CD8-positive, alpha-beta memory T cell (primary cell): ENCODE measurements around the gene GASK1A. TPM values are rescaled to one million over a fixed set of nuclear protein-coding genes. Genes with fewer than 3 reads are reported as not detected.

Experiments used
- CTCF ChIA-PET: fragments of 350-600 bp; sonication (Branson Sonifier 250); formaldehyde crosslinking; loops from one replicate; lab custom pipeline; 2021; ENCODE audit warnings: antibody characterized with exemption; lab: Charles Lee
- POLR2A ChIA-PET: fragments of 350-600 bp; sonication (Branson Sonifier 250); formaldehyde crosslinking; loops from one replicate; lab custom pipeline; 2021; ENCODE audit warnings: antibody characterized with exemption; lab: Charles Lee
- DNase-seq, 5 donors: peaks; one replicate each; pipeline versions ENCODE4 v3.0.0 to v3.0.0-alpha.2; 2020 to 2022; ENCODE audit warnings: mixed read lengths in 1 of 5
- H3K27ac ChIP-seq: one replicate; pipeline ENCODE4 v1.7.0; 2013; ENCODE audit warnings: low read depth, mild to moderate bottlenecking, low read length, moderate library complexity
- H3K27me3 ChIP-seq: 2 replicates; pipeline ENCODE4 v1.7.0; 2013; ENCODE audit warnings: low read length, mild to moderate bottlenecking; ENCODE audit not compliant: insufficient read depth, poor library complexity, severe bottlenecking
- H3K36me3 ChIP-seq: 2 replicates; pipeline ENCODE4 v1.7.0; 2013; ENCODE audit warnings: mild to moderate bottlenecking, low read length, moderate library complexity; ENCODE audit not compliant: insufficient read depth
- H3K4me1 ChIP-seq: 2 replicates; pipeline ENCODE4 v1.7.0; 2013; ENCODE audit warnings: mild to moderate bottlenecking, low read length, moderate library complexity; ENCODE audit not compliant: insufficient read depth
- H3K4me3 ChIP-seq: 2 replicates; pipeline ENCODE4 v1.7.0; 2013; ENCODE audit warnings: mild to moderate bottlenecking, low read length
- H3K9me3 ChIP-seq: 2 replicates; pipeline ENCODE4 v1.7.0; 2013; ENCODE audit warnings: mild to moderate bottlenecking, low read length
- H3K27ac Mint-ChIP-seq, 8 donors: one replicate each; pipeline ENCODE4 v1.8.0; 2020 to 2021; ENCODE audit warnings: mixed read lengths in 8 of 8, mild to moderate bottlenecking in 6 of 8, inconsistent platforms in 3 of 8, moderate library complexity in 3 of 8
- H3K27me3 Mint-ChIP-seq, 2 donors: one replicate each; pipeline ENCODE4 v1.8.0; 2020 to 2021; ENCODE audit warnings: mixed read lengths in 2 of 2, mild to moderate bottlenecking in 1 of 2, moderate library complexity in 1 of 2
- H3K36me3 Mint-ChIP-seq, 3 donors: one replicate each; pipeline ENCODE4 v1.8.0; 2020 to 2021; ENCODE audit warnings: mixed read lengths in 3 of 3, inconsistent platforms in 1 of 3, mild to moderate bottlenecking in 1 of 3
- H3K4me1 Mint-ChIP-seq, 3 donors: one replicate each; pipeline ENCODE4 v1.8.0; 2020 to 2021; ENCODE audit warnings: mixed read lengths in 3 of 3, inconsistent platforms in 1 of 3, mild to moderate bottlenecking in 1 of 3
- H3K4me3 Mint-ChIP-seq, 7 donors: one replicate each; pipeline ENCODE4 v1.8.0; 2020 to 2021; ENCODE audit warnings: mixed read lengths in 7 of 7, mild to moderate bottlenecking in 6 of 7, moderate library complexity in 4 of 7, inconsistent platforms in 2 of 7
- H3K9me3 Mint-ChIP-seq, 5 donors: one replicate each; pipeline ENCODE4 v1.8.0; 2020 to 2022; ENCODE audit warnings: mixed read lengths in 5 of 5, mild to moderate bottlenecking in 3 of 5, moderate library complexity in 2 of 5, inconsistent platforms in 1 of 5
- polyA plus RNA-seq: library from polyadenylated mRNA; unstranded; fragments of 300-500 nt; fragmentation: Illumina TruSeq; gene quantifications from one replicate; pipeline ENCODE4 v1.2.3, GENCODE V29; 2021
- total RNA-seq, 2 experiments: library from RNA; stranded (reverse); gene quantifications; one replicate each; pipeline ENCODE4 v1.2.3, GENCODE V29; 2021

The GASK1A gene
- total and polyA plus RNA-seq, 3 experiments from 2014 or later: not detected

GRCh38 chr3:42999212-42999611 is 20.1 kb downstream of the GASK1A start:
- Mint-ChIP-seq H3K27me3 (peaks cover 3% of the 10 kb centered on the region in 2 donors), H3K4me1 (no peaks in the 10 kb centered on the region), H3K9me3 (no peaks in the 10 kb centered on the region), H3K36me3 (no peaks in the 10 kb centered on the region), H3K4me3 (no peak overlapping the region), H3K27ac (peak overlapping the region in 1 of 8 donors; percentile 83)
- Histone ChIP-seq H3K9me3 (no peaks in the 10 kb centered on the region), H3K4me1 (no peaks in the 10 kb centered on the region), H3K4me3 (no peak overlapping the region), H3K27ac (no peak overlapping the region), H3K36me3 (no peaks in the 10 kb centered on the region), H3K27me3 (no peaks in the 10 kb centered on the region)
- no peak for DNase-seq
- ChIA-PET POLR2A (no interaction called here), CTCF (no interaction called here)

DNA sequence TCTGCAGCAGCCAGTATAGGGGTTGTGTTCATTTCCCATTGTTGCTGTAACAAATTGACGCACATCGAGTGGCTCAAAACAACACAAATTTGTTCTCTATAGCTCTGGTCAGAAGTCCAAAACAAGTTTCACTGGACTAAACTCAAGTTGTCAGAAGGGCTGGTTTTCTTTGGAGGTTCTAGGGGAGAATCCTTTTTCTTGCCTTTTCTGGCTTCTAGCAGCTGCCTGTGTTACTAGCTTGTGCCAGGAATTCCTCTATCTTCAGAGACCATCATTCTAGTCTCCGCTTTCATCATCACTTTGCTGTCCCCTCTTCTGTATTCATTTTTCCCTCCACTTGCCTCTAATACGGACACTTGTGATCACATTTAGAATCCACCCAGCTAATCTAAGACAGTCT is 20.5 kb downstream of the GASK1A start:
- no peak overlapping the region for H3K4me3 ChIP-seq
- Mint-ChIP-seq H3K36me3 (no peaks in the 10 kb centered on the region), H3K27me3 (peaks cover 3% of the 10 kb centered on the region in 2 donors), H3K4me1 (no peaks in the 10 kb centered on the region), H3K27ac (no peak overlapping the region), H3K4me3 (no peak overlapping the region), H3K9me3 (no peaks in the 10 kb centered on the region)
- ChIA-PET POLR2A (interaction anchor here (0.6 kb wide), 1 partner anchor 95 kb away, joined by 6 read pairs; no protein-coding TSS in a partner anchor), CTCF (no interaction called here)
- H3K36me3 ChIP-seq: no peaks in the 10 kb centered on the region
- DNase-seq: no peak
- no peaks in the 10 kb centered on the region for H3K4me1 ChIP-seq
- H3K27me3 ChIP-seq: no peaks in the 10 kb centered on the region
- H3K27ac ChIP-seq: no peak overlapping the region
- H3K9me3 ChIP-seq: no peaks in the 10 kb centered on the region

- Mint-ChIP-seq H3K27me3 (peaks cover 2 to 3% of the 10 kb centered on the region in 2 donors), H3K4me1 (peaks cover 0 to under 1% (median 0%) of the 10 kb centered on the region in 3 donors), H3K9me3 (no peaks in the 10 kb centered on the region), H3K36me3 (no peaks in the 10 kb centered on the region), H3K27ac (no peak overlapping the region), H3K4me3 (no peak overlapping the region)
- Histone ChIP-seq H3K4me1 (no peaks in the 10 kb centered on the region), H3K27ac (no peak overlapping the region), H3K36me3 (no peaks in the 10 kb centered on the region), H3K4me3 (no peak overlapping the region), H3K9me3 (no peaks in the 10 kb centered on the region), H3K27me3 (no peaks in the 10 kb centered on the region)
- CTCF ChIA-PET: no interaction called here
- DNase-seq: no peak
- POLR2A ChIA-PET: no interaction called here
These were observed 21.3 kb downstream of the GASK1A start for GRCh38 chr3:43000387-43000786.

DNA sequence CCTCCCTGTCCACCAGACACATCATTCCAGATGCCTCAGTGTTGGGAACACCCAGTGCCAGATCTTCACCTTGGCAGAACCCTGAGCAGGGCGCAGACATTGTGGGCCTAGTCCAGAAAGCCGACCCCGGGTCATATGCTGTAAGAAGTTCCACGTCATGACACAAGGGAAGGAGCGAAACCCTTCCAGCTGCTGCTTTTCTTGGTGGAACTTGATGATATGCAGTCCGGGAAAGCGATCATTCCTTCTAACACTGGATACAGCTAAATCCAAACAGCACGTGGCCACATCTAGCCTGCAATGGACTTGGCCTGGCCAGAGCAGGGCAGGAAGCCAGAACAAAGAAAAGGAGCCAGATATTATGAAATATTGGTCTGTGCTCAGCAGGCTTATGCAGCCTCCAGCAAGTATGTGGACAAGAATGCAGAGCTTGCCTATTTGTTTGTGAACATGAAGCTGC is 22.0 kb downstream of the GASK1A start:
- POLR2A ChIA-PET: no interaction called here
- no peaks in the 10 kb centered on the region for H3K9me3 ChIP-seq

GRCh38 chr3:43001556-43002121 is 22.5 kb downstream of the GASK1A start:
- Histone ChIP-seq H3K9me3 (no peaks in the 10 kb centered on the region), H3K27ac (no peak overlapping the region), H3K27me3 (no peaks in the 10 kb centered on the region), H3K4me1 (no peaks in the 10 kb centered on the region), H3K36me3 (no peaks in the 10 kb centered on the region), H3K4me3 (no peak overlapping the region)
- Mint-ChIP-seq H3K4me1 (peaks cover 0 to 9% (median 0%) of the 10 kb centered on the region in 3 donors), H3K4me3 (no peak overlapping the region), H3K27ac (no peak overlapping the region), H3K36me3 (peaks cover 0 to 6% (median 0%) of the 10 kb centered on the region in 3 donors), H3K27me3 (peaks cover 2 to 3% of the 10 kb centered on the region in 2 donors), H3K9me3 (no peaks in the 10 kb centered on the region)
- ChIA-PET CTCF (no interaction called here), POLR2A (no interaction called here)
- no peak for DNase-seq

More for the DNA sequence above, 22.0 kb downstream of the GASK1A start:
- peaks cover 0 to 8% (median 0%) of the 10 kb centered on the region in 3 donors for H3K4me1 Mint-ChIP-seq
- peaks cover 0 to 4% (median 0%) of the 10 kb centered on the region in 3 donors for H3K36me3 Mint-ChIP-seq
- no peak overlapping the region for H3K27ac Mint-ChIP-seq
- no peak for DNase-seq
- peaks cover 2 to 3% of the 10 kb centered on the region in 2 donors for H3K27me3 Mint-ChIP-seq
- no peaks in the 10 kb centered on the region for H3K27me3 ChIP-seq
- no peaks in the 10 kb centered on the region for H3K4me1 ChIP-seq
- no peak overlapping the region for H3K4me3 Mint-ChIP-seq
- no peak overlapping the region for H3K4me3 ChIP-seq
- no peaks in the 10 kb centered on the region for H3K9me3 Mint-ChIP-seq
- H3K27ac ChIP-seq: no peak overlapping the region
- CTCF ChIA-PET: no interaction called here
- no peaks in the 10 kb centered on the region for H3K36me3 ChIP-seq

- Mint-ChIP-seq H3K9me3 (no peaks in the 10 kb centered on the region), H3K27ac (no peak overlapping the region), H3K4me1 (peaks cover 0 to 9% (median 0%) of the 10 kb centered on the region in 3 donors), H3K27me3 (peaks cover 2 to 7% of the 10 kb centered on the region in 2 donors), H3K4me3 (no peak overlapping the region), H3K36me3 (peaks cover 0 to 6% (median 0%) of the 10 kb centered on the region in 3 donors)
- Histone ChIP-seq H3K9me3 (no peaks in the 10 kb centered on the region), H3K4me3 (no peak overlapping the region), H3K27ac (no peak overlapping the region), H3K27me3 (no peaks in the 10 kb centered on the region), H3K4me1 (no peaks in the 10 kb centered on the region), H3K36me3 (no peaks in the 10 kb centered on the region)
- DNase-seq: no peak
- POLR2A ChIA-PET: no interaction called here
- CTCF ChIA-PET: no interaction called here
These were observed 25.2 kb downstream of the GASK1A start for GRCh38 chr3:43004282-43004681.

- CTCF ChIA-PET: no interaction called here
- DNase-seq: no peak
- H3K36me3 Mint-ChIP-seq: peaks cover 0 to 6% (median 0%) of the 10 kb centered on the region in 3 donors
- no peaks in the 10 kb centered on the region for H3K9me3 ChIP-seq
- H3K9me3 Mint-ChIP-seq: peaks cover 0 to 3% (median 0%) of the 10 kb centered on the region in 5 donors
- H3K27ac Mint-ChIP-seq: no peak overlapping the region
- POLR2A ChIA-PET: no interaction called here
- no peaks in the 10 kb centered on the region for H3K36me3 ChIP-seq
- no peak overlapping the region for H3K4me3 ChIP-seq
- no peaks in the 10 kb centered on the region for H3K27me3 ChIP-seq
- H3K4me3 Mint-ChIP-seq: no peak overlapping the region
- H3K4me1 Mint-ChIP-seq: peaks cover 0 to 9% (median 0%) of the 10 kb centered on the region in 3 donors
- no peak overlapping the region for H3K27ac ChIP-seq
- H3K27me3 Mint-ChIP-seq: peaks cover 2 to 7% of the 10 kb centered on the region in 2 donors
- H3K4me1 ChIP-seq: no peaks in the 10 kb centered on the region
These were observed 26.1 kb downstream of the GASK1A start for GRCh38 chr3:43005253-43005652.

- Mint-ChIP-seq H3K36me3 (peaks cover 0 to 6% (median 0%) of the 10 kb centered on the region in 3 donors), H3K27me3 (peaks cover 3 to 7% of the 10 kb centered on the region in 2 donors), H3K27ac (no peak overlapping the region), H3K4me1 (peaks cover 0 to 9% (median 0%) of the 10 kb centered on the region in 3 donors), H3K4me3 (no peak overlapping the region), H3K9me3 (peaks cover 0 to 6% (median 3%) of the 10 kb centered on the region in 5 donors)
- Histone ChIP-seq H3K36me3 (no peaks in the 10 kb centered on the region), H3K4me1 (no peaks in the 10 kb centered on the region), H3K27me3 (no peaks in the 10 kb centered on the region), H3K4me3 (no peak overlapping the region), H3K9me3 (no peaks in the 10 kb centered on the region), H3K27ac (no peak overlapping the region)
- DNase-seq: no peak
- ChIA-PET CTCF (no interaction called here), POLR2A (no interaction called here)
These were observed 26.9 kb downstream of the GASK1A start for GRCh38 chr3:43005981-43006380.
